OCI-LY1 (cell line): ENCODE measurements around the gene PDPN.

Source experiments
- EZH2 ChIP-seq: fragments of 200-600 bp; sonication (generic), shearing (Covaris generic); IDR thresholded peaks from 2 replicates; pipeline ENCODE4 v1.8.0; 2017; ENCODE audit warnings: borderline replicate concordance, mixed run types, mild to moderate bottlenecking, antibody characterized with exemption, low read length, moderate library complexity, mixed read lengths
- TF ChIP-seq, protein P1 (sequence below): fragments of 200-600 bp; sonication (generic), shearing (Covaris generic); IDR thresholded peaks from 2 replicates; pipeline ENCODE4 v1.5.1; 2017; ENCODE audit warnings: mild to moderate bottlenecking, antibody characterized with exemption, low read length, moderate library complexity, mixed read lengths

DNA sequence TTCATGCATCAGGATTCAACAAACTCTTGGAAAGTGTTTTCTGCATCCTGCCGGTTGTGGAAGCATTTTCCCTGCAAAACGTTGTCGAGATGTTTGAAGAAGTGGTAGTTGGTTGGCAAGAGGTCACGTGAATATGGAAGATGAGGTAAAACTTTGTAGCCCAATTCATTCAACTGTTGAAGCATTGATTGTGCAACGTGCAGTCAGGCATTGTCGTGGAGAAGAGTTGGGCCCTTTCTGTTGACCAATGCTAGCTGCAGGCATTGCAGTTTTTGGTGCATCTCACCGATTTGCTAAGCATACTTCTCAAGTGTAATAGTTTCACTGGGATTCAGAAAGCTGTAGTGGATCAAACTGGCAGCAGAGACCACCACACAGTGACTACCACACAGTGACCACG lies 59.4 kb downstream of the PDPN start:
- TF ChIP-seq, protein P1, sequence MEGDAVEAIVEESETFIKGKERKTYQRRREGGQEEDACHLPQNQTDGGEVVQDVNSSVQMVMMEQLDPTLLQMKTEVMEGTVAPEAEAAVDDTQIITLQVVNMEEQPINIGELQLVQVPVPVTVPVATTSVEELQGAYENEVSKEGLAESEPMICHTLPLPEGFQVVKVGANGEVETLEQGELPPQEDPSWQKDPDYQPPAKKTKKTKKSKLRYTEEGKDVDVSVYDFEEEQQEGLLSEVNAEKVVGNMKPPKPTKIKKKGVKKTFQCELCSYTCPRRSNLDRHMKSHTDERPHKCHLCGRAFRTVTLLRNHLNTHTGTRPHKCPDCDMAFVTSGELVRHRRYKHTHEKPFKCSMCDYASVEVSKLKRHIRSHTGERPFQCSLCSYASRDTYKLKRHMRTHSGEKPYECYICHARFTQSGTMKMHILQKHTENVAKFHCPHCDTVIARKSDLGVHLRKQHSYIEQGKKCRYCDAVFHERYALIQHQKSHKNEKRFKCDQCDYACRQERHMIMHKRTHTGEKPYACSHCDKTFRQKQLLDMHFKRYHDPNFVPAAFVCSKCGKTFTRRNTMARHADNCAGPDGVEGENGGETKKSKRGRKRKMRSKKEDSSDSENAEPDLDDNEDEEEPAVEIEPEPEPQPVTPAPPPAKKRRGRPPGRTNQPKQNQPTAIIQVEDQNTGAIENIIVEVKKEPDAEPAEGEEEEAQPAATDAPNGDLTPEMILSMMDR = no peak
- no peak for TF ChIP-seq EZH2
